CD4-positive, CD25-positive, alpha-beta regulatory T cell (primary cell): ENCODE measurements around the gene BAHCC1. TPM values are rescaled to one million over a fixed set of nuclear protein-coding genes. Genes with fewer than 3 reads are reported as not detected.
A peak's percentile ranks its signal among the peaks of the same experiment; 100 is the strongest.

ENCODE experiments used
- ATAC-seq, 2 donors: fragments of 150-1000 bp; cut with Tn5 transposase; one replicate each; pipeline ENCODE4 v1.10.0; 2021; ENCODE audit warnings: low read depth in 2 of 2, moderate number of reproducible peaks in 2 of 2, moderate library complexity in 1 of 2
- DNase-seq, 3 donors: peaks; one replicate each; pipeline versions ENCODE4 v3.0.0 to v3.0.0-alpha.2; 2012 to 2022; ENCODE audit warnings: mixed read lengths in 1 of 3
- H3K27ac ChIP-seq: one replicate; pipeline ENCODE4 v1.7.0; 2013; ENCODE audit warnings: mild to moderate bottlenecking, low read length; ENCODE audit not compliant: insufficient read depth, poor library complexity, severe bottlenecking
- H3K27me3 ChIP-seq: one replicate; pipeline ENCODE4 v1.7.0; 2013; ENCODE audit warnings: low read length; ENCODE audit not compliant: control insufficient read depth, insufficient read depth
- H3K36me3 ChIP-seq: one replicate; pipeline ENCODE4 v1.7.0; 2013; ENCODE audit warnings: mild to moderate bottlenecking, low read length, moderate library complexity; ENCODE audit not compliant: control insufficient read depth, insufficient read depth
- H3K4me1 ChIP-seq: 2 replicates; pipeline ENCODE4 v1.7.0; 2013; ENCODE audit warnings: mild to moderate bottlenecking, low read length; ENCODE audit not compliant: insufficient read depth, control insufficient read depth, poor library complexity, severe bottlenecking
- H3K4me3 ChIP-seq: one replicate; pipeline ENCODE4 v1.7.0; 2013; ENCODE audit warnings: low read depth, mild to moderate bottlenecking, low read length, moderate library complexity
- H3K9me3 ChIP-seq, 2 experiments: 1 replicate in 1 of 2; 2 replicates in 1 of 2; pipeline ENCODE4 v1.7.0; 2013; ENCODE audit warnings: low read length in 2 of 2, mild to moderate bottlenecking in 1 of 2, moderate library complexity in 1 of 2; ENCODE audit not compliant: control insufficient read depth in 2 of 2
- H3K27ac Mint-ChIP-seq, 3 donors: one replicate each; pipeline ENCODE4 v1.8.0; 2020 to 2022; ENCODE audit warnings: mild to moderate bottlenecking in 3 of 3, mixed read lengths in 3 of 3, moderate library complexity in 2 of 3
- H3K27me3 Mint-ChIP-seq: one replicate; pipeline ENCODE4 v1.8.0; 2022; ENCODE audit warnings: mild to moderate bottlenecking, mixed read lengths
- H3K36me3 Mint-ChIP-seq: one replicate; pipeline ENCODE4 v1.8.0; 2020; ENCODE audit warnings: mixed read lengths
- H3K4me1 Mint-ChIP-seq, 4 donors: one replicate each; pipeline ENCODE4 v1.8.0; 2020 to 2022; ENCODE audit warnings: mixed read lengths in 4 of 4, mild to moderate bottlenecking in 1 of 4
- H3K4me3 Mint-ChIP-seq, 4 donors: one replicate each; pipeline ENCODE4 v1.8.0; 2020 to 2022; ENCODE audit warnings: mild to moderate bottlenecking in 4 of 4, mixed read lengths in 4 of 4, moderate library complexity in 3 of 4
- H3K9me3 Mint-ChIP-seq, 7 donors: one replicate each; pipeline ENCODE4 v1.8.0; 2020 to 2022; ENCODE audit warnings: mixed read lengths in 7 of 7, mild to moderate bottlenecking in 3 of 7, moderate library complexity in 2 of 7
- polyA plus RNA-seq, 4 donors: library from polyadenylated mRNA; unstranded; fragments of 300-500 nt; fragmentation: Illumina TruSeq; gene quantifications; one replicate each; pipeline ENCODE4 v1.2.3, GENCODE V29; 2021
- total RNA-seq: library from RNA; stranded (reverse); gene quantifications from one replicate; pipeline ENCODE4 v1.2.3, GENCODE V29; 2022

The BAHCC1 gene
- total and polyA plus RNA-seq, 5 donors from 2014 or later, result 0.54 TPM; not detected in 4

DNA sequence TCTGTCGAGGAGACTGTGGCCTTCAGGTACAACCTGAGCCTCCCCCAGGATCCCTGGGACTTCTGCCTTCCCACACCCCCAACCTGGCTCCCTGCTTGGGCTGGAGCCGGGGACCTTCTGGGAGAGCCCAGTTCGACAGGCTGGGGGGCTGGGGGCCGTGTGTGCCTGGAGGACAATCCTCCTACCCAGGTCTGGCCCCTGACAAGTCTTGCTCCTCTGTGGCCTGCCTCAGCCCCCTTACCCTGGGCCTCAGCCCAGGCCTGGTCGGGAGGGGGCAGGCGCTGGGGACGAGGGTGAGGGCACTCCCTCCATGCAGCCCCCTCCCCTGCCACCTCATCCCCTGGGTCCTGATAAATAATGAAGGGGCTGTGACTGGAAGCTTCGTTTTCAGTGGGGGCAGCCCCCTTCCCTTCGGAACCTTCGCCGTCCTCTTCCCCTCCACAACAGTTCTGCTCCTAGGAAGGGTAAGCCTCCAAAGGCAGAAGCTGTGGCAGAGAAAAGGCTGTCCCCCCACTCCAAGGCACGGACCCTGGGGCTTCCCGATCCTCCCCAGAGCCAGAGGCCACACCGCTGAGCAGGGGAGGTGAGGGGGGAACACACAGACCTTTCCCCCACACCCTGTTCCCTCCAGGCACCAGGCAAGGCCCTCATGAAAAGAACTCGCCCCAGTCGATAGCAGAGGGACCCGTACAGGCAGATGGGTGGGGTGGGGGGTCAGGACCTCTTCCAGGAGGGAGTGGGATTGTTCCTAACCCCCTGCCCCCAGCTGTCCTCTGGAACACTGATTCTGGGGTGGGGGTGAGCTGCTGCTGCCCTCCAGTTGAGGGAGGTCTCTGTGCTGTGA is 5.0 kb upstream of the BAHCC1 start:
- no peak overlapping the region for H3K27ac Mint-ChIP-seq
- no peak for DNase-seq
- H3K9me3 ChIP-seq, result peaks cover 0 to 3% of the 10 kb centered on the region in 2 experiments
- H3K27ac ChIP-seq, result no peak overlapping the region
- no peaks in the 10 kb centered on the region for H3K36me3 Mint-ChIP-seq
- ATAC-seq, result no peak
- peaks cover 0 to 23% (median 12%) of the 10 kb centered on the region in 4 donors for H3K4me1 Mint-ChIP-seq
- no peak overlapping the region for H3K4me3 ChIP-seq
- peaks cover 73% of the 10 kb centered on the region for H3K27me3 Mint-ChIP-seq
- H3K9me3 Mint-ChIP-seq, result peaks cover 0 to 4% (median 0%) of the 10 kb centered on the region in 7 donors
- H3K4me3 Mint-ChIP-seq, result peak overlapping the region in 2 of 4 donors; percentile 15 to 71
- H3K36me3 ChIP-seq, result no peaks in the 10 kb centered on the region
- H3K27me3 ChIP-seq, result peaks cover 22% of the 10 kb centered on the region
- peaks cover 44% of the 10 kb centered on the region for H3K4me1 ChIP-seq

DNA sequence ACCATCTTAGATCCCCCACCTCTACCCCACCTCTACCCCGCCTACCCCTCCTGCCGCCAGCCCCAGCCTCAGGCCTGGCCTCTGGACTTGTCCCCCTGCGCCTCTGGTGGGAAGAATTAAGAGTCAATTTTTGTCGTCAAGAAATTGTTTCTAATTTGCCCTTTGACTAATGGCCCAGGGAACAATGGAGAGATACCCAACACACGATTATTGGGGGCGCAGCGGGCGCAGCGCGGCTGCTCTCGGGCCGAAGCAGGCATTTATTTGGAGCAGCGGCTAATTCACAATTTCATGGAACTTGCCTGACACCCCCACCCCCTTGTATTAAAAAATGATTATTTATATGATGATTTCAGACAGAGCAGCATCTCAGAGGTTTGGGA is 4.4 kb upstream of the BAHCC1 start:
- no peak for ATAC-seq
- H3K27me3 Mint-ChIP-seq, result peaks cover 71% of the 10 kb centered on the region
- no peak for DNase-seq
- H3K27ac Mint-ChIP-seq, result no peak overlapping the region
- Histone ChIP-seq H3K27ac (no peak overlapping the region), H3K9me3 (peaks cover 0 to 4% of the 10 kb centered on the region in 2 experiments), H3K27me3 (peaks cover 16% of the 10 kb centered on the region), H3K4me1 (peaks cover 50% of the 10 kb centered on the region), H3K4me3 (no peak overlapping the region), H3K36me3 (no peaks in the 10 kb centered on the region)
- H3K4me3 Mint-ChIP-seq, result no peak overlapping the region
- H3K36me3 Mint-ChIP-seq, result no peaks in the 10 kb centered on the region
- H3K4me1 Mint-ChIP-seq, result peaks cover 0 to 28% (median 13%) of the 10 kb centered on the region in 4 donors
- peaks cover 0 to 4% (median 0%) of the 10 kb centered on the region in 7 donors for H3K9me3 Mint-ChIP-seq

DNA sequence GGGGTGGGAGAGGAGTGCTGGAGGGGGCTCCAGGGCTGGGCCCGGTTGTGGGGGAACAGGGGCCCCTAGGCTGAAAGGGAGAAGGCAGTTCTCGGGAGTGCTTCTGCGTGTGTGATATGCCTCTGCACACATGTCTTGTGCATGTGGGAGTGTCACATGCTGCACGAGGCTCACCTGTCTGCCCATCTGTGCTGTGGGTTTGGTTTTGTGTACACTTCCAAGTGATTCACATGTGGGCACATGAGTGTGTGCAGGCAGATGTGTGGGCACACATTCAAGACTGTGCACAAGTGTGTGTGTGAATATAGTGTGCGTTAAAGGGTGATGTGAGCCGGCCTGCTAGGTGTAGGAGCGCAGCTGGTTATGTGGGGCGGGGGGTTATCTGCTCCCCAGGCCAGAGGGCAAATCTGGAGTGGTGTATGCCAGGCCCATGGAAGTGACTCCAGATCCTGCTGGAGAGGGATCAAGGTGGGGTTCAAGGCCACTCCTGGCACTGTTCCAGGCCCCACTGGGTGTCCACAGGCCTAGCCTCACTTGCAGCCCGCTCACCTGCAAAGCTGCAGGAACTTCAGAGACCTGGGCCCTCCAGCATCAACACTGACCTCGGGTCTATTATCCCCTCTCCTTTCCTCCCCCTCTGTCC is 3.8 kb upstream of the BAHCC1 start:
- Mint-ChIP-seq H3K27me3 (peaks cover 66% of the 10 kb centered on the region), H3K9me3 (peaks cover 0 to 4% (median 0%) of the 10 kb centered on the region in 7 donors), H3K4me3 (peak overlapping the region in 1 of 4 donors; percentile 12), H3K36me3 (no peaks in the 10 kb centered on the region), H3K27ac (no peak overlapping the region), H3K4me1 (peaks cover 0 to 25% (median 13%) of the 10 kb centered on the region in 4 donors)
- ATAC-seq (no peak), DNase-seq (no peak)
- Histone ChIP-seq H3K4me3 (no peak overlapping the region), H3K27me3 (peaks cover 15% of the 10 kb centered on the region), H3K27ac (no peak overlapping the region), H3K36me3 (no peaks in the 10 kb centered on the region), H3K9me3 (peaks cover 0 to 4% of the 10 kb centered on the region in 2 experiments), H3K4me1 (peaks cover 51% of the 10 kb centered on the region)

DNA sequence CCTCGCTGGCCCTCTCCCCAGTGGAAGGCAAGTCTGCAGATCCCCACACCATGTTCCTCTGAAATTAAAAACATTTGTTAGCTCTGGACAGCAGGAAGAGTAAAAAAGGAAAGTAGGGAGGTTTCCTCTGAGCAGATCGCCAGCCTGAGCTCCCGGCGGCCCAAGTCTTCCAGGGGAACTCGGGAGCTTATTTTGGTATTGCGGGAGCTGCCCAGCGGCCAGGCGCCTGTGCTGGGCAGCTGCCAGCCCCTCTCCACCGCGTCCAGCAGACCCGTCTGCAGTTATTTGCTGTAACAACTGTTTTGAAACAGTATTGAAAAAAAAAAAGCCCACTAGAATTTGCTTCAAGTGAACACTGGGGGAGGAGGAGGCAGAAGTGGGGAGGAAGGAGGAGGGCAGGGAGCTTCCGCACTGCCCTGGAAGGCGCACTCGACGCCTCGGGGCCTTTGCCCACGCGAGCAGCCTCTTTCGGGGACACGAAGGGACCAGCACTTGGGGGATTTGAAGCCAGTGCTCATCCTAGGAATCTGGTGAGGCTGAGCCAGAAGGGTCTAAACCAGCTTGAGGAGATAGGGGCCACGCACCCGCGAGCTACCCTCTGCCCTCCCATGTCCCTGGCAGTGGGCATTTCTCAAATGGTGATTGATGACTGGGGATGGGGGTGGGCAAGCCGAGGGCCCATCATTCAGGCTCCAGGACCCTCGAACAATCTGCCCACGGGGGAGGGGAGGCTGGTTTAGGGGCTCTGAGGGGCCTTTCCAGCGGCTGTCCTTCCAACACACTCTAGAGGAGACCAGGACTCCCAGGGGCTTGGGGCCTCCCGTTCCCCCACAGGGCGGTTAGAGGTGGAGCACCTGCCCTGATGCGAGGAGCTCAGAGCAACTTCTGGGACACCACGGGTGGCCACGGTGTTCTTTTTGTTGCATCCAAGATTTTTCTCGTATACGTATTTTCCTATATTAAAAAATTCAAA is 3.0 kb upstream of the BAHCC1 start:
- Histone ChIP-seq H3K27ac (no peak overlapping the region), H3K9me3 (peaks cover 0 to 4% of the 10 kb centered on the region in 2 experiments), H3K4me1 (peaks cover 51% of the 10 kb centered on the region), H3K27me3 (peaks cover 15% of the 10 kb centered on the region), H3K4me3 (no peak overlapping the region), H3K36me3 (no peaks in the 10 kb centered on the region)
- no peaks in the 10 kb centered on the region for H3K36me3 Mint-ChIP-seq
- H3K4me3 Mint-ChIP-seq, result peak overlapping the region in 2 of 4 donors; percentile 43 to 75
- H3K9me3 Mint-ChIP-seq, result peaks cover 0 to 4% (median 0%) of the 10 kb centered on the region in 7 donors
- no peak for DNase-seq
- H3K4me1 Mint-ChIP-seq, result peaks cover 0 to 26% (median 13%) of the 10 kb centered on the region in 4 donors
- no peak for ATAC-seq
- peaks cover 69% of the 10 kb centered on the region for H3K27me3 Mint-ChIP-seq
- no peak overlapping the region for H3K27ac Mint-ChIP-seq

DNA sequence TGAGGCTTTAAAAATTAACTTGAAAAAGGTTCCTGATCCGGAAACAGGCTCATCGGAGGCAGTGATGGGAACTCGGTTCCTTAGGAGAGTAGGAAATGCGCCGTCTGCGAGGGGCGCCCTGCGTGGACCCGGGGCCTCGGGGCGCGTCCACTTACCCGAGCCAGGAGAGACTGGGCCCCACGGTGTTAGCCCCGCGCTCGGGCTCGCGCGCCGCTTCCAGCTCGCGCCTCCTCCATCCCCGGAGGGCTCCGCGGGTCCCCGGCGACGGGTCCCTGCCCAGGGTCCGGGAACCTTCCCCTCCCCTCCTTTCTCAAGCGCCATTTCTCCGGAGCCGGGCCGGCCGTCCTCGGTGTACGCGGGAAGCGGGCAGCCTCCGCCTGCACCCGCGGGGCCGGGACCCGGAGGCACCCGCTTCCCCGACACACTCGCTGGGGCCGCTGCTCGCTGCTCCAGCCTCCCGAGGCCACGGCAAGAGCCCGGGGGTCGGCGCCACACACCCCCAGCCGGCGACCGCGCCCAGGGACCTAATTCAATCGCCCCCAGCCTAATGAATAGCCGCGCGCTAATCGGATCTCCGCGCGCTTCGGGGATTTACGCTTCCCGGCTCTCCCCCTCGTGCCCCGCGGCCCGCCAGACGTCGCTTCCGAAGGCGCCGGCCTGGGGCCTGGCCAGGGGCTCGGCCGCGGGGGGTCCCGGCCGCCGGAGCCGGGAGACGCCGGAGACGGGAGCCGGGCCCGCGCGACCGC is 2.2 kb upstream of the BAHCC1 start:
- Histone ChIP-seq H3K27me3 (peaks cover 19% of the 10 kb centered on the region), H3K4me1 (peaks cover 53% of the 10 kb centered on the region)

DNA sequence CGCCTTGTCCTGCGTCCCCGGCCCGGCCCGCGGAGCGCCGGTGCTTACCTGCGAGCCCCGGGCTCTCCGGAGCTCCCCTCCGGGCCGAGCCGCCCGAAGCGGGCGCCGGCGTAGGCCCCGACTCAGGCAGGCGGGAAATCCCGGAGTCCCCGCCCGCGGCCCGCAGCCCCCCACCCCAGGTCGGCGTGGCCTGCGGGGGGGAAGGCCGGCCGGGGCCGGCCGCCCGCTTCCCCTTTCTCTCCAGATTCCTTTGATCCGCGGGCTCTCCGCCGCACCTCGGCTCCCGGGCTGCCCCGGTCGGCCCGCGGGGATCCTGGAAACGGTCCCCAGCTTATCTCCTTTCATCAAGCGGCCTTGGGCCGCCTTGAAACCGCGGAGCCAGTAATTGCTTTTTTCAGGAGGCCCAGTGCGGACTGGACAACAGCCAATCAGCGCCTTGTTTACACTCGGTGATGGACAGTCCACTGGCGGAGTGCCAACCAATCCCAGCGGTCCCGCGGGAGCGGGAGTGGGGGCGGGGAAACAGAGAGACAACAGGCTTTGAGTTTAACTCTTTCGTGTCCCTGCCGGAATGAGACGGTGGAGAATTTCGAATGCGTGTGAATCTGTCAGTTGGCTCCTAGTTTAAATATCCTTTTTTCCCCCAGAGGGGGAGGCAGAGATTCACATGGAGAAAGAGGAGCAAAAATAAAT is 1.4 kb upstream of the BAHCC1 start:
- Mint-ChIP-seq H3K36me3 (no peaks in the 10 kb centered on the region), H3K27ac (no peak overlapping the region)
- ATAC-seq, result peak; percentile 13 to 16

More for the DNA sequence above, 2.2 kb upstream of the BAHCC1 start:
- no peak overlapping the region for H3K27ac Mint-ChIP-seq
- peak overlapping the region in 2 of 4 donors; percentile 43 to 75 for H3K4me3 Mint-ChIP-seq
- no peak overlapping the region for H3K4me3 ChIP-seq
- DNase-seq, result no peak
- peaks cover 0 to 7% (median 0%) of the 10 kb centered on the region in 7 donors for H3K9me3 Mint-ChIP-seq
- H3K36me3 Mint-ChIP-seq, result no peaks in the 10 kb centered on the region
- ATAC-seq, result no peak
- H3K36me3 ChIP-seq, result no peaks in the 10 kb centered on the region
- peaks cover 0 to 4% of the 10 kb centered on the region in 2 experiments for H3K9me3 ChIP-seq
- peaks cover 71% of the 10 kb centered on the region for H3K27me3 Mint-ChIP-seq
- peaks cover 5 to 30% (median 16%) of the 10 kb centered on the region in 4 donors for H3K4me1 Mint-ChIP-seq
- H3K27ac ChIP-seq, result no peak overlapping the region

More for the DNA sequence above, 1.4 kb upstream of the BAHCC1 start:
- H3K27me3 ChIP-seq, result peaks cover 20% of the 10 kb centered on the region
- H3K9me3 Mint-ChIP-seq, result peaks cover 0 to 7% (median 0%) of the 10 kb centered on the region in 7 donors
- peak overlapping the region in 3 of 4 donors; percentile 12 to 84 (median 73) for H3K4me3 Mint-ChIP-seq
- H3K36me3 ChIP-seq, result no peaks in the 10 kb centered on the region
- DNase-seq, result peak in 2 of 3 donors; percentile 25 to 39
- peaks cover 60% of the 10 kb centered on the region for H3K4me1 ChIP-seq
- H3K4me3 ChIP-seq, result no peak overlapping the region
- H3K9me3 ChIP-seq, result peaks cover 0 to 4% of the 10 kb centered on the region in 2 experiments
- H3K4me1 Mint-ChIP-seq, result peaks cover 5 to 33% (median 17%) of the 10 kb centered on the region in 4 donors
- no peak overlapping the region for H3K27ac ChIP-seq
- H3K27me3 Mint-ChIP-seq, result peaks cover 68% of the 10 kb centered on the region
